ENCODE data around the gene STK17B.

GRCh38 chr2:196177124-196177523 is 5.7 kb upstream of the STK17B start:
- TF ChIP-seq CTCF (IDR thresholded peaks at IDR 0.05; ENCODE audit: insufficient read depth, low read length, poor library complexity, severe bottlenecking) (no peak), EZH2phosphoT487 (conservative IDR thresholded peaks at IDR 0.05; ENCODE audit: low read length) (no peak)
